Small intestine (tissue), 7 donors: ENCODE results near the gene HSPG2. TPM values are rescaled to one million over a fixed set of nuclear protein-coding genes. Genes with fewer than 3 reads are reported as not detected.
A peak's percentile ranks its signal among the peaks of the same experiment; 100 is the strongest.

ENCODE experiments used
- DNase-seq, 2 donors: peaks; one replicate each; pipeline versions ENCODE4 v3.0.0 to v3.0.0-alpha.2; 2013
- FAIRE-seq: peaks from 2 replicates; lab custom pipeline; 2012; peaks lifted over from hg19 to GRCh38; lab: Jason Lieb, UNC
- H3K27ac ChIP-seq, 3 donors: one replicate each; pipeline ENCODE4 v1.5.1; 2013; ENCODE audit warnings: low read length in 2 of 3, mild to moderate bottlenecking in 2 of 3, control low read depth in 1 of 3, inconsistent platforms in 1 of 3, low read depth in 1 of 3, moderate library complexity in 1 of 3
- H3K27me3 ChIP-seq, 3 donors: one replicate each; pipeline ENCODE4 v1.6.1; 2013; ENCODE audit warnings: low read length in 3 of 3, inconsistent platforms in 1 of 3; ENCODE audit not compliant: control insufficient read depth in 3 of 3, insufficient read depth in 3 of 3
- H3K36me3 ChIP-seq, 3 donors: one replicate each; pipeline ENCODE4 v1.6.1; 2013; ENCODE audit warnings: low read length in 3 of 3, inconsistent platforms in 1 of 3, low read depth in 1 of 3, mild to moderate bottlenecking in 1 of 3, moderate library complexity in 1 of 3; ENCODE audit not compliant: control insufficient read depth in 3 of 3, insufficient read depth in 2 of 3
- H3K4me1 ChIP-seq, 3 donors: one replicate each; pipeline ENCODE4 v1.6.1; 2013; ENCODE audit warnings: low read length in 2 of 3, inconsistent platforms in 1 of 3, low read depth in 1 of 3, mild to moderate bottlenecking in 1 of 3, moderate library complexity in 1 of 3; ENCODE audit not compliant: control insufficient read depth in 3 of 3, insufficient read depth in 2 of 3
- H3K4me3 ChIP-seq, 3 donors: one replicate each; pipeline ENCODE4 v1.5.1; 2013; ENCODE audit warnings: low read length in 3 of 3, control low read depth in 1 of 3, inconsistent platforms in 1 of 3, low read depth in 1 of 3, mild to moderate bottlenecking in 1 of 3, moderate library complexity in 1 of 3
- H3K9me3 ChIP-seq, 2 donors: one replicate each; pipeline ENCODE4 v1.6.1; 2013; ENCODE audit warnings: low read depth in 1 of 2, low read length in 1 of 2; ENCODE audit not compliant: control insufficient read depth in 2 of 2, insufficient read depth in 1 of 2
- WGBS, 3 donors: extraction: QIAGEN DNeasy Blood & Tissue Kit; methylation state at CpG; one replicate each; pipeline ENCODE4 v1.1.7; 2013; 5-methylcytosine and 5-hydroxymethylcytosine counted together
- polyA plus RNA-seq, 4 donors: library from polyadenylated mRNA; stranded (reverse) in 3 of 4; unstranded in 1 of 4; fragments of 200-250 nt in 3 of 4; fragments of 120-200 nt in 1 of 4; gene quantifications; one replicate each; pipeline versions ENCODE4 v1.2.1 to v1.2.3, GENCODE V29; 2013
- donor health status: healthy with polysubstance abuse.
- donor health status: control.
- donor health status: control.
- donor health status: Bipolar disorder and iron deficiency.
- donor health status: healthy.

Gene HSPG2
- polyA plus RNA-seq, 4 donors, result 3.6 to 82.3 (median 36.3) TPM

DNA sequence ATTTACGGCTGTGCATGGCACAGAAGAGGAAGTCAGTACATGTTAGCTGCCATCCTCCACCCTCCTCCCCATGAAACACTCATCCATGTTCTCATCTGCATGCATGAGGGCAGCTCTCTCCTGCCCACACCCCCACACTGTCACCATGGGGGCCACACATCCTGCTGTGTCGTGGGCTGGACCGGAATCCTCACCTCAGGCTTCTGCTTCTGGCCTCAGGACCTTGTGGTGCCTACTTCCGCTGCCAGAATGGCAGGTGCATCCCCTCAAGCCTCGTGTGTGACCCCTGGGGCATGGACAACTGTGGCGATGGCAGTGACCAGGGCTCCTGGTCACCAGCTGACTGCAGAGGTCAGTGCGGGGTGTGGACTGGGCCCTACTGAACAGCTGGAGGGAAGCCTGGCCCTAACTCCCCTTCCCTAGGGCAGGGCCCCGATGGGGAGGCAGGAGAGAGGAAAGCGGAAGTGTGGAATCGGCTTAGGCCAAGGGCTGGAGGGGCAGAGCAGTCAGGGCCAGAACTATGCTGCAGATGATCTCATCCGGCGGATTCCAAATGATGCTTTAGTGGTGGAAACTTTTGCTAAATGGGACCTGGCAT lies 121.3 kb downstream of the HSPG2 start:
- Histone ChIP-seq H3K27ac (no peak overlapping the region), H3K36me3 (peaks cover 0 to 3% (median 0%) of the 10 kb centered on the region in 3 donors), H3K9me3 (peaks cover 0 to 3% of the 10 kb centered on the region in 2 donors), H3K4me3 (no peak overlapping the region), H3K4me1 (peaks cover 0 to 14% (median 0%) of the 10 kb centered on the region in 3 donors), H3K27me3 (peaks cover 0 to 2% (median 0%) of the 10 kb centered on the region in 3 donors)
- DNase-seq, result no peak
- 74 to 93% (median 88%) methylated on average over 12 of the region's 12 CpGs for WGBS, 3 donors
- no peak for FAIRE-seq

- WGBS, 3 donors, result 91 to 94% (median 94%) methylated on average over 15 of the region's 15 CpGs
- FAIRE-seq (no peak), DNase-seq (no peak)
- Histone ChIP-seq H3K4me3 (no peak overlapping the region), H3K27me3 (peaks cover 0 to 2% (median 0%) of the 10 kb centered on the region in 3 donors), H3K36me3 (no peaks in the 10 kb centered on the region), H3K4me1 (peaks cover 0 to 14% (median 0%) of the 10 kb centered on the region in 3 donors), H3K9me3 (peaks cover 0 to 3% of the 10 kb centered on the region in 2 donors), H3K27ac (no peak overlapping the region)
These were observed 122.0 kb downstream of the HSPG2 start for GRCh38 chr1:21814981-21815582.

DNA sequence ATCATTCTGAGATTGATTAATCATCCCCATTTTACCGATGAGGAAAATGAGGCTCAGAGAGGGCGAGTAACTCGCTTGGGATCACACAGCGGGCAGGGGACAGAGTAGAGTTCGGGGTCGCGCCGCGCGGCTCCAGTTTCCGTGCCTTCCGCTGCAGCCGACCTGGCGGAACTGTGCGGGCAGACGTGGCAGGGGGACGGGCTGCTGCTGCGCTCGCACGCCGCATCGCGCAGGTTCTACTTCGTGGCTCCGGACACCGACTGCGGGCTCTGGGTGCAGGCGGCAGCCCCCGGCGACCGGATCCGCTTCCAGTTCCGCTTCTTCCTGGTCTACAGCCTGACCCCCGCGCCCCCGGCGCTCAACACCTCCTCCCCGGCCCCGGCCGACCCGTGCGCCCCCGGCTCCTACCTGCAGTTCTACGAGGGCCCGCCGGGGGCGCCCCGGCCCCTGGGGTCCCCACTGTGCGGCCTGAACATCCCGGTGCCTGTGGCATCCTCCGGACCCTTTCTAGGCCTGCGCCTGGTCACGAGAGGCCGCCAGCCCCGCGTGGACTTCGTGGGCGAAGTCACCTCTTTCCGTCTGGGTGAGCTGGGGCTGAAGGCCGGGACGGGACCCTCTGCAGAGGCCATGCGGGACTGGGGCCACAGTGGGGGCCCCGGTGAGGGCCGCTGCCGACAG lies 122.7 kb downstream of the HSPG2 start:
- Histone ChIP-seq H3K4me1 (peaks cover 0 to 14% (median 0%) of the 10 kb centered on the region in 3 donors), H3K9me3 (peaks cover 0 to 3% of the 10 kb centered on the region in 2 donors), H3K27ac (no peak overlapping the region), H3K36me3 (no peaks in the 10 kb centered on the region), H3K27me3 (peaks cover 0 to 2% (median 0%) of the 10 kb centered on the region in 3 donors), H3K4me3 (peak overlapping the region; percentile 2 to 31 (median 8))
- WGBS, 3 donors, result 13 to 17% (median 13%) methylated on average over 48 to 65 of the region's 65 CpGs
- DNase-seq (peak; percentile 2 to 62), FAIRE-seq (no peak)

DNA sequence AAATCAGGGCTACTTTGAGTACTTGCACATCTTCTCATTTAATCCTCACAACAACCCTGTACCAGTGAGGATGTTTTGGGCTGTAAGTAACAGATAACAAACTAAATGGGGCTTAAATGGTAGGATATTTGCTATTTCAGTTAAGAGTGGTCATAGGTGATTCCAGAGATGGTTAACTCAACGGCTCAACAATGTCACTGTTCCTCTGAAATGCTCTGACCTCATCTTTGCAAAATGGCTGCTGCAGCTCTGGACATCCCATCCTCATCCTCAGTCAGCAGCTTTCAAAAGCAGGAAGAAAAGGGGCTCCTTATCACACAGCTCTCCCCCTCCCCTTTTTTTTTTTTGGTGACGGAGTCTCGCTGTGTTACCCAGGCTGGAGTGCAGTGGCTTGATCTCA lies 123.6 kb downstream of the HSPG2 start:
- DNase-seq (no peak), FAIRE-seq (no peak)
- 84 to 96% (median 95%) methylated on average over 3 of the region's 3 CpGs for WGBS, 3 donors
- Histone ChIP-seq H3K27ac (no peak overlapping the region), H3K9me3 (peaks cover 0 to 3% of the 10 kb centered on the region in 2 donors), H3K27me3 (peaks cover 0 to 2% (median 0%) of the 10 kb centered on the region in 3 donors), H3K36me3 (no peaks in the 10 kb centered on the region), H3K4me1 (peaks cover 0 to 13% (median 0%) of the 10 kb centered on the region in 3 donors), H3K4me3 (no peak overlapping the region)

- Histone ChIP-seq H3K9me3 (peaks cover 0 to 3% of the 10 kb centered on the region in 2 donors), H3K4me3 (no peak within 1 kb of the TSS), H3K4me1 (peaks cover 0 to 6% (median 0%) of the 10 kb centered on the region in 3 donors), H3K36me3 (no peaks in the 10 kb centered on the region), H3K27me3 (peaks cover 0 to 2% (median 0%) of the 10 kb centered on the region in 3 donors), H3K27ac (no peak within 1 kb of the TSS)
- WGBS, 3 donors, result 56 to 78% (median 73%) methylated on average over 2 of the region's 2 CpGs
- DNase-seq (no peak), FAIRE-seq (no peak)
These were observed 125.2 kb downstream of the HSPG2 start, which contains the start of gene LDLRAD2 for GRCh38 chr1:21811875-21812305. LDLRAD2 (plus strand) TSS chr1:21812265; CDS start chr1:21812452, 187 bp downstream.

DNA sequence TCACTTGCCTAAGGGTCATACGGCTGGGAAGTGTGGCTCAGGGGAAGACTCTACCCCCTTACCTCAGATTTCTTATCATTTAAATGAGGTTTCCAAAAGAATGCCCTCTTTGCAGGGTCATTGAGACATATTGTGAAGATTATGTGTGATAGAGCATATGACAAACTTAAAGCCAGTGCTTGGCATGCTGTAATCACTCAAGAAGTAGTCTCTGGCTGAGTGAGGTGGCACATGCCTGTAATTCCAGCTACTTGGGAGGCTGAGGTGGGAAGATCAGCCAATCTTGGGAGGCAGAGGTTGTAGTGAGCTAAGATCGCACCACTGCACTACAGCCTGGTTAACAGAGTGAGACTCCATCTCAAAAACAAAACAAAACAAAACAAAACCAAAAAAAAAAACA lies 132.6 kb downstream of the HSPG2 start:
- no peak for DNase-seq

GRCh38 chr1:21801100-21801499 lies 136.0 kb downstream of the HSPG2 start:
- Histone ChIP-seq H3K27ac (no peak overlapping the region), H3K9me3 (no peaks in the 10 kb centered on the region), H3K36me3 (no peaks in the 10 kb centered on the region), H3K4me1 (no peaks in the 10 kb centered on the region), H3K27me3 (no peaks in the 10 kb centered on the region), H3K4me3 (no peak overlapping the region)
- DNase-seq (no peak), FAIRE-seq (no peak)
- WGBS, 3 donors, result 91 to 95% (median 92%) methylated on average over 4 of the region's 4 CpGs

More for the DNA sequence above, 132.6 kb downstream of the HSPG2 start:
- H3K36me3 ChIP-seq, result no peaks in the 10 kb centered on the region
- H3K4me3 ChIP-seq, result no peak overlapping the region
- no peaks in the 10 kb centered on the region for H3K9me3 ChIP-seq
- 69 to 82% (median 80%) methylated on average over 2 of the region's 2 CpGs for WGBS, 3 donors
- no peaks in the 10 kb centered on the region for H3K4me1 ChIP-seq
- H3K27ac ChIP-seq, result no peak overlapping the region
- H3K27me3 ChIP-seq, result no peaks in the 10 kb centered on the region
- FAIRE-seq, result no peak

DNA sequence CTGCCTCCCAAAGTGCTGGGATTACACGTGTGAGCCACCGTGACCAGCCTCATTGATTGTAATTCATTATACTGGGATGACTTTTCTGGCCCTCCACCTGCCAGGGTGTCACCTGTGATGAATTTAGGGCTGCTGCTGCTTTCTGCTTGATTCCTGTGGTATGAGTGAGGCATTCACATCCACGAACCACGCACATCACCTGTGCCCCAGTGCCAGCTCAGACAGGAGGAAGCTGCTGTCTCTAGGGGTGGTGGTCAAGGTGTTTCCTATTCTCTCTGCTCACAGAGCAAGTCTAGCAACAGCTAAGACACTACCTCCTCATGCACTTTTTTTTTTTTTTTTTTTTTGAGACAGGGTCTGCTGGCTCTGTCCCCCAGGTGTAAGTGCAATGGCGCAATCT lies 137.4 kb downstream of the HSPG2 start:
- FAIRE-seq (no peak), DNase-seq (no peak)
- H3K27ac ChIP-seq, result no peak overlapping the region
- WGBS, 3 donors, result 70 to 90% (median 71%) methylated on average over 5 of the region's 5 CpGs
- no peaks in the 10 kb centered on the region for H3K36me3 ChIP-seq
- no peaks in the 10 kb centered on the region for H3K4me1 ChIP-seq
- no peaks in the 10 kb centered on the region for H3K27me3 ChIP-seq
- H3K4me3 ChIP-seq, result no peak overlapping the region
- H3K9me3 ChIP-seq, result peaks cover 0 to 7% of the 10 kb centered on the region in 2 donors
